ENCODE data around the gene ARFGEF3.
"Not testable (repeated sequence)": the region's sequence is repeated elsewhere in the genome, so short reads cannot be mapped to it uniquely, and the experiment has no call there.

ARFGEF3 gene, protein sequence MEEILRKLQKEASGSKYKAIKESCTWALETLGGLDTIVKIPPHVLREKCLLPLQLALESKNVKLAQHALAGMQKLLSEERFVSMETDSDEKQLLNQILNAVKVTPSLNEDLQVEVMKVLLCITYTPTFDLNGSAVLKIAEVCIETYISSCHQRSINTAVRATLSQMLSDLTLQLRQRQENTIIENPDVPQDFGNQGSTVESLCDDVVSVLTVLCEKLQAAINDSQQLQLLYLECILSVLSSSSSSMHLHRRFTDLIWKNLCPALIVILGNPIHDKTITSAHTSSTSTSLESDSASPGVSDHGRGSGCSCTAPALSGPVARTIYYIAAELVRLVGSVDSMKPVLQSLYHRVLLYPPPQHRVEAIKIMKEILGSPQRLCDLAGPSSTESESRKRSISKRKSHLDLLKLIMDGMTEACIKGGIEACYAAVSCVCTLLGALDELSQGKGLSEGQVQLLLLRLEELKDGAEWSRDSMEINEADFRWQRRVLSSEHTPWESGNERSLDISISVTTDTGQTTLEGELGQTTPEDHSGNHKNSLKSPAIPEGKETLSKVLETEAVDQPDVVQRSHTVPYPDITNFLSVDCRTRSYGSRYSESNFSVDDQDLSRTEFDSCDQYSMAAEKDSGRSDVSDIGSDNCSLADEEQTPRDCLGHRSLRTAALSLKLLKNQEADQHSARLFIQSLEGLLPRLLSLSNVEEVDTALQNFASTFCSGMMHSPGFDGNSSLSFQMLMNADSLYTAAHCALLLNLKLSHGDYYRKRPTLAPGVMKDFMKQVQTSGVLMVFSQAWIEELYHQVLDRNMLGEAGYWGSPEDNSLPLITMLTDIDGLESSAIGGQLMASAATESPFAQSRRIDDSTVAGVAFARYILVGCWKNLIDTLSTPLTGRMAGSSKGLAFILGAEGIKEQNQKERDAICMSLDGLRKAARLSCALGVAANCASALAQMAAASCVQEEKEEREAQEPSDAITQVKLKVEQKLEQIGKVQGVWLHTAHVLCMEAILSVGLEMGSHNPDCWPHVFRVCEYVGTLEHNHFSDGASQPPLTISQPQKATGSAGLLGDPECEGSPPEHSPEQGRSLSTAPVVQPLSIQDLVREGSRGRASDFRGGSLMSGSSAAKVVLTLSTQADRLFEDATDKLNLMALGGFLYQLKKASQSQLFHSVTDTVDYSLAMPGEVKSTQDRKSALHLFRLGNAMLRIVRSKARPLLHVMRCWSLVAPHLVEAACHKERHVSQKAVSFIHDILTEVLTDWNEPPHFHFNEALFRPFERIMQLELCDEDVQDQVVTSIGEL (N-terminal part only)

DNA sequence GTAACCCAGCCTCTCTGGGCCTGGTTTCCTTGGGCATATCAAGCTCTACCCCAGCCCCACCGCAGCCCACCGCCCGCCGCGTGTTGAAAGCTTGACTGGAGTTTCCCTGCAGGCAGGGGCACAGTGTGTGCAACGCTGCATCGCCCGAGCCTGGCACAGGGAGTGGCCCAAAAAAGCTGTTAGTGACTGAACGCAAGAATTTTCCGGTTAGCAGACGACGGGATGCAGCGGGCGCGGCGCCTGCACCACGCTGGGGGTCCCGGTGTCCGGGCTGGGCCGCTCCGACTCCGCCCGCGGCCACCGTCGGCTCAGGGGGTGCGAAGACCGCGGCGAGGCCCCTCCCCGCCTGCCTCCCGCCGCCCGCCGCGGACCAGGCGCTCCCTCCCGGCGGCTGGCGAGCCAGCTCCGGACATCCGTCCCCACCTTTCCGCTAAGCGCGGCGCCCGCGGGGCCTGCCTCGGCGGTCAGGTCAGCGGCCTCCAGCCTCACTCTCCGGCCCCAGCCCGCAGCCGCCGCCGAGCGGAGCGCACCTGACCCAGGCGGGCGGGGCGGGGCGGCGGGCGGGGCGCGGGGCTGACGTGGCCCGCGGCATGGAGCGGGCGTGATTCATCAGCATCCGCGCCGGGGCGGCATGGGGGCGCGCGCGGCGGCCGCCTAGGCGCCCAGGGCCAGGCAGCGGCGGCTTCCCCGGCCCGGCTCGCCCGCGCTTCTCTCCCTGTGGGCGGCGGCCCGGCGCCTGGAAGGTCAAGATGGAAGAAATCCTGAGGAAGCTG is at the start of gene ARFGEF3:
Gene ARFGEF3, plus strand, starts transcription at position 602 of the 773 bp plus-strand sequence. Its CDS starts 148 bp downstream, at position 750.
- DNase-seq (ENCODE audit: low spot score), result no peak

DNA sequence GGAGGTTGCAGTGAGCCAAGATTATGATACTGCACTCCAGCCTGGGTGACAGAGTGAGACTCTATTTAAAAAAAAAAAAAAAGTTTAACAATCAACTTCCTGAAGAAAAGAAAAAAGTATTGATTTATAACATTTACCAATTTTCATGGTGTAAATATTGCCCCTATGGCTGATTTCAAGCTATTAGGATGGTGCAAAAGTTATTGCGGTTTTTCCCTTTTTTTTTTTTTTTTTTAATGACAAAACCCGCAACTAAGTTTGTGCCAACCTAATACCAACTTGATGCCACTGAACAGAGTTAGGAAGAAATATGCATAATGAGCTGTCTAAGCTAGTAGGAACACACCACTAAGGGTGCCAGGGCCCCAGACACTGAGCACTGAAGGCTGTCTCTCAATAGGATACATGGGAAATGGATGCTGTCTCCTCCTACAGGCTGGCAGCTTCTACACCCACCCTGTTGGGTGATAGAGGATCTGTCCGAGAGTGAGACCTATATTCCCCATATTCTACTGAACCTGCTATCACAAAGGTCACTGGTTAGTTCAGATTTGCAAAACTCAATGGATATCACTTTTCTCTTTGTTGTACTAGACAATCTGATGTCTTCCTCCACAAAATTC is 48.0 kb upstream of the ARFGEF3 start:
- no peak for DNase-seq (ENCODE audit: low spot score)

DNA sequence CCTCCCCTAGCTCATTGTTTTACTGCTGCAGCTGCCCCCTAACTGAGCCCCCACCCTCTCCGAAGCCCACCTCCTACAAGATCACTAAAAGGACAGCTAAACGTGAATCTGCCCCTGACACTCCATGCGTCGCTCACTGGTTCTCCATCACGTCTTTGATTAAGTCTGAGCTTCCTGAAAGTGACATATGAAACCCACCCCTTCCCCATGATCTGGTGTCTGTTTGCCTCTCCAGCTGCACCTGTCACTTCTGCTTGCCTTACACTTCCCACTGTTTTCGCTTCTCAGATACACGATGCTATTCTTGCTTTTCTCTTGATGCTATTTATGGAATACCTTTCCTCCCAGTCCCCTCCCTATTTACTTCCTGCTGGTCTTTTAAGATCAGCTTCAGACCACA is 46.5 kb upstream of the ARFGEF3 start:
- DNase-seq (ENCODE audit: low spot score), result no peak

GRCh38 chr6:138115877-138116660 is 45.7 kb upstream of the ARFGEF3 start:
- DNase-seq (ENCODE audit: low spot score), result peak; percentile 82

DNA sequence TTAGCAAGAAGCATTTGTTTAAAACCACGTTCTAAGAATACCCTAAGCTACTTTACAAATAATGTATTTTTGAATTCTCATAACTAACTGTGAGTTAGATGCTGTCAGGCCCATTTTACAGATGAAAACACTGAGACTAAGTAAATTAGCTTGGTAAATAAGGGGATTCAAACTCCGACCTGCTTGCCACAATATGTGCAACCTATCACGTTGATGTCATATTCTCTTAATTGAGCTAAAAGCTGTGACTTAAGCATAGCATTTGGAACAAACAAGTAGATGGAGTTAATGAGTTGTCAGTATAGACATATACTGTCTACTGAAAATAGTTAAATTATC is 45.1 kb upstream of the ARFGEF3 start:
- no peak for DNase-seq (ENCODE audit: low spot score)

DNA sequence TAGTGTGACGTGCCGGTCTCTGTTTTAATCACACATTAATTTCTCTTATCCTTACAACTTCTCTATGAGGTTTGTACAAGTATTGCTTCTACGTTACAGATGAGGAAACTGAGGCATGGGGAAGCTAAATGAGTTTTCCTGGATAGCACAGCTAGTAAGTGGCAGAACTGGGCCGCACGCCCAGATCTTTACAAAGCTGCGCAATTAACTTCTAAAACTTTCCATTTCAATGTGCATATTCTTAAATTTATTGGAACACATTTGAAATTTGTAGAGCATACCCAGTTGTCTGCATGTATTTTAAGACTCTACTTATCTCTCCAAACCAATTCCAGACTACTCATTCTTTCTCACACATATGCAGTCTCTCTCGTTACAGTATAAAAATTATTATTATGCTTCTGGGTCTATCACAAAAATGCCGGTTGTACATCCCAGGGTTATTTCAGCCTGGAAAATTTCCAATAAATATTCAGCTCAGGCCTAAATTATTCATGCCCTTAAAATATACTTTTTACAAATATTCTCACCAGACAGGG is 44.3 kb upstream of the ARFGEF3 start:
- DNase-seq (ENCODE audit: low spot score), result no peak

DNA sequence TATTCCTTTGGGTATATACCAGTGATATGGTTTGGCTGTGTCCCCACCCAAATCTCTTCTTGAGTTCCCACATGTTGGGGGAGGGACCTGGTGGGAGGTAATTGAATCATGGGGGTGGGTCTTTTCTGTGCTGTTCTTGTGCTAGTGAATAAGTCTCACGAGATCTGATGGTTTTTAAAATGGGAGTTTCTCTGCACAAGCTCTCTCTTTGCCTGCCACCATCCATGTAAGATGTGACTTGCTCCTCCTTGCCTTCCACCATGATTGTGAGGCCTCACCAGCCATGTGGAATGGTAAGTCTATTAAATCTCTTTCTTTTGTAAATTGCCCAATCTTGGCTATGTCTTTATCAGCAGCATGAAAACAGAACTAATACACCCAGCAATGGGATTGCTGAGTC is 42.5 kb upstream of the ARFGEF3 start:
- DNase-seq (ENCODE audit: low spot score), result not testable (repeated sequence)

- DNase-seq (ENCODE audit: low spot score), result no peak
These were observed 41.8 kb upstream of the ARFGEF3 start for GRCh38 chr6:138119976-138120375.

DNA sequence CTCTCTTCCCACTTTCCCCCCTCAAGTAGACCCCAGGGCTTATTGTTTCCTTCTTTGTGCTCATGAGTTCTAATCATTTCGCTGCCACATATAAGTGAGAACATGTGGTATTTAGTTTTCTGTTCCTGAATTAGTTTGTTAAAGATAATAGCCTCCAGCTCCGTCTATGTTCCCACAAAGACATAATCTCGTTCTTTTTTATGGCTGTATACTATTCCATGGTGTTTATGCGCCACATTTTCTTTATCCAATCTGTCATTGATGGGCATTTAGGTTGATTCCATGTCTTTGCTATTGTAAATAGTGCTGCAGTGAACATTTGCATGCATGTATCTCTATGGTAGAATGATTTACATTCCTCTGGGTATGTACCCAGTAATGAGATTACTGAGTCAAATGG is 37.6 kb upstream of the ARFGEF3 start:
- DNase-seq (ENCODE audit: low spot score), result no peak

DNA sequence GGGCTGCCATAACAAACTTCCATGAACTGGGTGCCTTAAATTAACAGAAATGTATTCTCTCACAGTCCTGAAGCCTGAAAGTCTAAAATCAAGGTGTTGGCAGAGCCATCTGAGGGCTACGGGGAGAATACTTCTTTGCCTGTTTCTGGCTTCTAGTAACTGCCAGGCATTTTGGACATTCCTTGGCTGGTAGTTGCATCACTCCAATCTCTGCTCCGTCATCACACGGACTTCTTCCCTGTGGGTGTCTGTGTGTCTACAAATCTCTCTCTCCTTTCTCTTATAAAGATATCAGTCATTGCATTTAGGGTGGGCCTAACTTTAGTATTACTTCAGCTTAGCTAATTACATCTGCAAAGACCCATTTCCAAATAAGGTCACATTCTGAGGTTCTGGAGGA is 33.6 kb upstream of the ARFGEF3 start:
- DNase-seq (ENCODE audit: low spot score), result no peak

- DNase-seq (ENCODE audit: low spot score), result no peak
These were observed 32.5 kb upstream of the ARFGEF3 start for GRCh38 chr6:138129190-138129589.

- DNase-seq (ENCODE audit: low spot score), result no peak
These were observed 18.9 kb upstream of the ARFGEF3 start for GRCh38 chr6:138142806-138143205.

GRCh38 chr6:138145402-138145801 is 16.3 kb upstream of the ARFGEF3 start:
- DNase-seq (ENCODE audit: low spot score), result peak; percentile 16

DNA sequence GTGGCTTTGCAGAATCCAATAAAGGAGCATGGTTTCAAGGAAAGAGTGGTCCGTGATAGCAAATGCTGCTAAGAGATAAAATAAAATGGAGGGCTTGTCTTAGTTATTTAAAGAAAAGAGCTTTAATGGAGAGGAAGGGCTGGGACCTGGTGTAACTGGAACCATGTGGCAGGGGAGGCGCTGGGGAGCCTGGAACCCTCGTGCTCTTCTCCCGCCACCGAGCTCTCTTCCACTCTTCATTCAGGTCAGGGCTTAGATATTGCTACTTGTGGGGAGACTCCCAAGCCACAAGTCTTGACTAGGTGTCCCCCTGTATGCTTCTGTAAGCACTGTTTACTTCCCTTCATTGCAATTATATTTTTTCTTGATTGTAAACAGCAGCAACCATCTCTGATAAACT is 15.2 kb upstream of the ARFGEF3 start:
- no peak for DNase-seq (ENCODE audit: low spot score)

- DNase-seq (ENCODE audit: low spot score), result no peak
These were observed 6.3 kb upstream of the ARFGEF3 start for GRCh38 chr6:138155443-138155842.

DNA sequence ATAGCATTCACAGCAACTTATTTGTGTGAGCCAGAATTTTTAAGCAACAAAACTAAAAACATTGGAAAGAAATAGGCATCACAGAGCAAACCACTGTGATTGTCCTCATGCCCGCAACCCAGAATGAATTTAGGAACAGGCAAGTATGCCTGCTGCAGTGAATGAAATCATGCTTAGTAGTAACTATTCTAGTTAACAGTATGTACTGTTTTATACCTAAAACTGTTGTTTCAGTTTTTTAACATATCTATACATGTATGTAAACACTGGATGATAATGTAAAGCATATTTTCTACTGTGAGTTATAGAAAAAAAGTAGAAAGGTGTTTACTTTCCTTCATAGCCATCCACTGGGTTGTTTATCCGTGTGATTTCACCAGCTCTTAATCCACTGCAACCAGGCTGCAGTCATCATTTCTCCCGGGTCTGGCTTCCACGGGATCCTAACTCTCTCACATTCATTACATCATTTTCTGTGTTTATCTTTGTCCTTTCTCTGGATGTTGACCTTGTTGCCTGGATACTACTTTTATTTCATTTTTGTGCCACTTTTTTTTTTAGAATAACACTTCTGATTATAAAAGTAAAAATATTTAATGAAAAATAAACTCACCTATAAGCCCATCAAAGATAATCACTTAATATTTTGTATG is 3.6 kb upstream of the ARFGEF3 start:
- no peak for DNase-seq (ENCODE audit: low spot score)

DNA sequence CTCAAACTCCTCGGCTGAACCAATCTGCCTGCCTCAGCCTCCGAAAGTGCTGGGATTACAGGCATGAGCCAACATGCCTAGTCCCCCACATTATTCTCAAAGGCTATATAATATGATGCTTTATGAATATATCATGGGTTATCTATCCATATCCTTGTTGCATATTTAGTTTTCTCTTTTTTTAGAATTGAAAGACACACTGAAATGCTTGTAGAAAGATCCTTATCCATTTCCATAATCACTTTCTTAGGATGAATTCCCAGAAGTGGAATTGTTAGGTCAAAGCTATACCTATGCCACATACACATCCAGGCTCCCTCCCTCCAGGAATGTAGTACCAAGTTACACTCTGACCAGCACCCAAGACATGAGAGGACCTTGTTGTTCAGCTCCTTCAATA is 2.5 kb upstream of the ARFGEF3 start:
- no peak for DNase-seq (ENCODE audit: low spot score)

GRCh38 chr6:138160329-138161087 is 1.2 kb upstream of the ARFGEF3 start:
- DNase-seq (ENCODE audit: low spot score), result no peak

DNA sequence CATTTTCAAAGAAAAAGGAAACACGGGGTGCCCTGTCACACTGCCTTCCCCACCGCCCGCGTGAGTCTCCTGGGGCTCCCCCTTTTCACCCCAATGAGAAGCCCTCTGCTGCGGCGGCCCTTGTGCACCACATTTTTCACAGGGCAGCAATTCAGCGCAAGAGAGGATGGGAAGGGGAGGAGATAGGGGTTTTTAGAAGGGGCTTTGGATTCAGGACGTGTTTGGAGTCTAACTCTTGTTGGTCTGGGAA is 726 bp upstream of the ARFGEF3 start:
- DNase-seq (ENCODE audit: low spot score), result no peak

Data from NAMALWA (cell line).